CD4-positive, alpha-beta T cell treated with Interleukin-2 at 100 ng/mL for 4 hours (primary cell): ENCODE measurements around the gene RAB3IL1.

Experiments used
- DNase-seq: peaks from one replicate; pipeline ENCODE4 v3.0.0-alpha.2; 2020; ENCODE audit warnings: low spot score

Gene RAB3IL1

GRCh38 chr11:61918938-61919704 is 1.8 kb upstream of the RAB3IL1 start:
- DNase-seq, result no peak

- no peak for DNase-seq
Measured at GRCh38 chr11:61918251-61918937, 1.0 kb upstream of the RAB3IL1 start.

GRCh38 chr11:61916737-61917333 is 531 bp downstream of the RAB3IL1 start:
- DNase-seq, result no peak

GRCh38 chr11:61914471-61915171 is 2.7 kb downstream of the RAB3IL1 start:
- DNase-seq, result no peak

- DNase-seq, result no peak
Measured at GRCh38 chr11:61913699-61914395, 3.5 kb downstream of the RAB3IL1 start.

GRCh38 chr11:61912991-61913698 is 4.2 kb downstream of the RAB3IL1 start:
- no peak for DNase-seq

GRCh38 chr11:61912530-61912898 is 4.9 kb downstream of the RAB3IL1 start:
- no peak for DNase-seq

GRCh38 chr11:61911701-61912529 is 5.5 kb downstream of the RAB3IL1 start:
- no peak for DNase-seq

GRCh38 chr11:61911128-61911700 is 6.2 kb downstream of the RAB3IL1 start:
- no peak for DNase-seq

GRCh38 chr11:61910187-61911127 is 6.9 kb downstream of the RAB3IL1 start:
- DNase-seq, result no peak

- no peak for DNase-seq
Measured at GRCh38 chr11:61908730-61909316, 8.5 kb downstream of the RAB3IL1 start.

- no peak for DNase-seq
Measured at GRCh38 chr11:61907871-61908729, 9.3 kb downstream of the RAB3IL1 start.

- DNase-seq, result no peak
Measured at GRCh38 chr11:61907282-61907681, 10.1 kb downstream of the RAB3IL1 start.

GRCh38 chr11:61906522-61906909 is 10.8 kb downstream of the RAB3IL1 start:
- DNase-seq, result no peak

- DNase-seq, result no peak
Measured at GRCh38 chr11:61905801-61906521, 11.4 kb downstream of the RAB3IL1 start.

GRCh38 chr11:61905067-61905696 is 12.2 kb downstream of the RAB3IL1 start:
- no peak for DNase-seq
